Upper lobe of left lung (tissue), 4 donors: Measurements from ENCODE around the gene FMNL2.

Source experiments
- EP300 ChIP-seq, 4 donors: sonication (generic); formaldehyde crosslinking; IDR thresholded peaks; one replicate each; pipeline ENCODE4 v1.5.1; 2017; ENCODE audit warnings: antibody characterized with exemption in 4 of 4, control low read depth in 2 of 4
- POLR2A ChIP-seq, 4 donors: fragments of 450-650 bp; IDR thresholded peaks; one replicate each; pipeline ENCODE4 v1.5.1; 2016 to 2017; ENCODE audit warnings: antibody characterized with exemption in 4 of 4, mild to moderate bottlenecking in 2 of 4
- POLR2AphosphoS5 ChIP-seq, 2 donors: sonication (generic); formaldehyde crosslinking; IDR thresholded peaks; one replicate each; pipeline ENCODE4 v1.5.1; 2017; ENCODE audit warnings: antibody characterized with exemption in 2 of 2
- TF ChIP-seq, protein P1 (sequence below), 6 experiments: fragments of 450-650 bp in 4 of 6; fragments of 200-600 bp in 2 of 6; sonication (generic) in 2 of 6; IDR thresholded peaks; one replicate each; pipeline ENCODE4 v1.5.1; 2016 to 2019; ENCODE audit warnings: antibody characterized with exemption in 6 of 6

DNA sequence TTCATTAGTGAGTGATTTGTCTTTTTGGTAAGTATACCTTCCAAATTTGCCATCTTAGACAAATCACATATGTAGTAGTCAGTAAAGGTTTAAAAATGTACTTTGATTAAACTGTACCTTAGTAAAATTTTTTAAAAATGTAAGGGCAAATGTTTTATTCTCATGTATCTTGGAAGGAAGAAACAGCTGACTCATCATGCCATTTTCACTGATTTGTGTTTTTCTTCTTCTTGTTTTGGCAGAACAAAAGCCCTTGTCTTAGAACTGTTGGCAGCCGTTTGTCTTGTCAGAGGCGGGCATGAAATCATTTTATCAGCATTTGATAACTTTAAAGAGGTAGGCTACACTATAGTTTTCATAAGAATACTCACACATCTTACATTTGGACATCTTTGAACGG lies 245.7 kb downstream of the FMNL2 start:
- TF ChIP-seq, protein P1, sequence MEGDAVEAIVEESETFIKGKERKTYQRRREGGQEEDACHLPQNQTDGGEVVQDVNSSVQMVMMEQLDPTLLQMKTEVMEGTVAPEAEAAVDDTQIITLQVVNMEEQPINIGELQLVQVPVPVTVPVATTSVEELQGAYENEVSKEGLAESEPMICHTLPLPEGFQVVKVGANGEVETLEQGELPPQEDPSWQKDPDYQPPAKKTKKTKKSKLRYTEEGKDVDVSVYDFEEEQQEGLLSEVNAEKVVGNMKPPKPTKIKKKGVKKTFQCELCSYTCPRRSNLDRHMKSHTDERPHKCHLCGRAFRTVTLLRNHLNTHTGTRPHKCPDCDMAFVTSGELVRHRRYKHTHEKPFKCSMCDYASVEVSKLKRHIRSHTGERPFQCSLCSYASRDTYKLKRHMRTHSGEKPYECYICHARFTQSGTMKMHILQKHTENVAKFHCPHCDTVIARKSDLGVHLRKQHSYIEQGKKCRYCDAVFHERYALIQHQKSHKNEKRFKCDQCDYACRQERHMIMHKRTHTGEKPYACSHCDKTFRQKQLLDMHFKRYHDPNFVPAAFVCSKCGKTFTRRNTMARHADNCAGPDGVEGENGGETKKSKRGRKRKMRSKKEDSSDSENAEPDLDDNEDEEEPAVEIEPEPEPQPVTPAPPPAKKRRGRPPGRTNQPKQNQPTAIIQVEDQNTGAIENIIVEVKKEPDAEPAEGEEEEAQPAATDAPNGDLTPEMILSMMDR (IDR thresholded peaks at IDR 0.05), result no peak
- no peak for TF ChIP-seq POLR2A (IDR thresholded peaks at IDR 0.05)
- no peak for TF ChIP-seq POLR2AphosphoS5 (IDR thresholded peaks at IDR 0.05)
- no peak for TF ChIP-seq EP300 (IDR thresholded peaks at IDR 0.05)
